ENCODE measurements around the gene RAD51B.
"Not testable (repeated sequence)": the region's sequence is repeated elsewhere in the genome, so short reads cannot be mapped to it uniquely, and the experiment has no call there.

Gene RAD51B

DNA sequence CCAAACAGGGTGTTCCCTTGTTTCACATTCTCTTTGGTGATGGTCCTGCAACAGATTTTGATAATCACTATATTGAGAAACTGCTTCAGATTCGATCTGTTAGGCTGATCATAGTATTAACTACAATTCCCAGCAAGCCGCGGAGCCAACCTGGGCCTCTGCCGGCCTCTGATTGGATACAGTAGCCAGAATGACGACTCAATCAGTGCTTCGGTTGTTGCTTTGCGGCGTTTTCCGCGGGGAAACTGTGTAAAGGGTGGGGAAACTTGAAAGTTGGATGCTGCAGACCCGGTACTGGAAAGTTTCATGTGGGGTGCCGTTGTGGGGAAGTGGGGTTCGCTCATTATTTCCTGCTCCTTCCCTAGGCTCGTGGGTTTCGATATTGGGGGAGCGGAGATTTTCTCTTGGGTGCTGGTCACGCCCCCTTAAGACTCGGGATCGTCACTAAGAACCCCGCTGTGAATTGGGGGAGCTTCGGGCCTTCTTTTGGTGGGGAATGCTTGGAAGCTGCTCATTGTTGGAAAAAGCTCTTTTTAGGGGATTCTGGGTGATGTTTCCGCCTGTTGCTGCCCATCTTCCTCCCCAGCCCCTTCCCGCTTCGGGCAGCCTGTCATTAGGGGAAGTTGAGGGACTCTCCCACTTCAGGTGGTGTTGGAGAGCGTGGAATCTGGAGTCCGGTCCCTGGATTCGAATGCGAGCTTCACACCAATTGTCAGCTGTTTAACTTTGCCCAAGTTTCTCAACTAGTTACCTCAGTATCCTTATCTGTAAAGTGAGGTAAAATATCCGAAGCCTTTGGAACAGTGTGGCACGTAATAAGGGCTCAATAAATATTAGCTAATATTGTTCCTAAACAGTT, at the start of gene RAD51B:
TSS of gene RAD51B (plus strand) at position 217 of the 859 bp plus-strand sequence.
- DNase-seq (ENCODE audit: low spot score) = peak; percentile 91

- DNase-seq (ENCODE audit: low spot score) = no peak
Observed at GRCh38 chr14:67773844-67774377, 45.7 kb upstream of the RAD51B start.

GRCh38 chr14:67776653-67777322, 42.8 kb upstream of the RAD51B start:
- no peak for DNase-seq (ENCODE audit: low spot score)

DNA sequence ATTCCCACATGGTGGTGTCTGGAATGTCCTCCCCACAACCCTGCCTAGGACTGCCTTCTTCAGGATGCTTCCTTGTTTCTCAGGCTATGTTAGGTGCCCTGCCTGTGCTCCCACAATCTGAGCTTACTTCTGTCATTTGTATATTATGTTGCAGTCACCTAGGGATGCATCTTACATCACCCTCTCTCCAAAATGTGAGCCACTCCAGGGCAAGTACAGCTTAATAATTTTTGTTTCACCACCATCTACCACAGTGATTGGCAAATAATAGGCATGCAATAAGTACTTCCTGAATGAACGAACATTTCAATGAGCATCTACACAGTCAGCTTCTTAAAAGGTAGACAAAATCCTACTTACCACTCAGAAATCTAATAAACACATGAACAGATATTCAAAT, 40.8 kb upstream of the RAD51B start:
- no peak for DNase-seq (ENCODE audit: low spot score)

DNA sequence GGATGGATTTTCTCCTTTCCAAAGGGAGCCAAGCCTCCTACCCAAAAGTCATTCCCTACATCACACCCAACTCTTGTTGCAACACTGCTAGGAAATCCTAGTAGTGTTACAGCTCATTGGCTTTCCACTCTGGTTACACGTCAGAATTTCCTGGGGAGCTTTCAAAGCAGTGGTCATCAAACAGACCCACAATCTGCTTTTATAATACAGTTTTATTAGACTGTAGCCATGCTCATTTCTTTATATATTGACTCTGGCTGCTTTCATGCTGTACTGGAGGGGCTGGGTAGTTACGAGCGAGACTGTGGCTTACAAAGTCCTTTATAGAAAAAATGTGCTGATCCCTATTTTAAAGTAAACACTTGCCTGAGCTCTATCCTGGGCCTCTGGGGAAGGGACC, 37.5 kb upstream of the RAD51B start:
- DNase-seq (ENCODE audit: low spot score) = no peak

DNA sequence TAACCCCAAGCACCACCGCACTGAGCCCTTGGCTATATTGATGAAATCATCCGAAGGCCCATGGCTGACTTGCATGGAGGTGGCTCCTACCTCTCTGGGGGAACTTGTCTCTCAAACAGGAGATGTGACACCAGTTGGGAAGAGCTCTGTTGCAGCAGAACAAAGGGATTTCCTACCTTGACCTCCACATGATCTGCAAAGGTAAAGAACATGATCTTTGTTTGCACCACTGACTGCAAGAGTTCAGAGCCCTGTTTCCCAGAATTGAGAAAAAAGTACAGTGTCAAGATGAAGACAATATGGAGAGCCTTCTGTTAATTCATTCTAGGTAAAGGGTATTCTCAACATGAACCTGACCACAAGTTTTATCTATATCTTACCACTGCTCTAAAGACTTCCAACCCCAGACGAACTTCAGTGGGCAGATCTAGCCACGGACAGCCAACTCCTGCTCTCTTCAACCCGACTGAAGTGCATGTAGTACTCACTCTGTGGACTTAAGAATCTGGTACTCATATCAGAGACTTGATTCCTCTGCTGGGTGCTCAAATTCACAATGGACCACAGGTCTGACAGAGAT, 35.2 kb upstream of the RAD51B start:
- no peak for DNase-seq (ENCODE audit: low spot score)

DNA sequence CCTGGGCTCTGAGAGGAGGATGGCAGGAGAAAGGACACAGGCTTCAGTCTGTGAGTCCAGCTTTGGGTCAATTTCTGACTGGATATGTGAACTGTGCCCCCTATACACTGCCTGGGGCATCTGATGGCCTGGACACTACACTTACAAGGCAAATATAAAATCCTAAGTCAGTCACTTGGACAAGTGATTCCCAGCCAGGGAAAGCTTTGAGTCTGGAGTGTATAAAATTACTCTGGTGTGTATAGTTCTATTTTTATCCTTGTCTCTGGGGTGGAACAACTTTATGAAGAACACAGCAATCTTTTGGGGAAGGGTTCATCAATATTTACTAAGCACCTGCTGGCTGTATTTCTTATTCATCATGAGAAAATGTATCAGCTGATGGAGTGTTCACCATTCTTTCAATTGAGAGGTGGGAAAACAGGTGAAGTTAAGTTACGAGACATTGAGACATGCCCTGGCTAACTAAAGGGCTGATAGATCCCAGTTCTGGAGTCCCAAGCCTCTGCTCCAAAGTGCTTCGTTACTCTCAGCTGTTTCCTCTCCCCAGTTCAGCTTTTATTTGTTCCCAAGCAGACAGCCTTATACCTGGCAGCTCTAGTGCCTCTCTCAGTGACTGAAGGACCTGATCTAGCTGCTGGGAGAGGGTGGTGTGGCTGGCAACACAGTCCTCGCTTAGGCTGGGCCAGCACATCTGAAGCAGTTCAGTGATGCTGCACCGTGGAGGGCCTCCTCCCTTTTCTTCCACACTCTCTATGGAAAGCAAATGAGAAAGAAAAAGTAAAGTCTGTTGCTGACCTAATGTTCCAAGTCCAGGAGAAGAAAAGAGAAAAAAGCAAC, 34.1 kb upstream of the RAD51B start:
- no peak for DNase-seq (ENCODE audit: low spot score)

GRCh38 chr14:67787673-67788072, 31.9 kb upstream of the RAD51B start:
- no peak for DNase-seq (ENCODE audit: low spot score)

- DNase-seq (ENCODE audit: low spot score) = no peak
Observed at GRCh38 chr14:67798731-67799130, 20.8 kb upstream of the RAD51B start.

- DNase-seq (ENCODE audit: low spot score) = no peak
Observed at GRCh38 chr14:67800743-67801142, 18.8 kb upstream of the RAD51B start.

DNA sequence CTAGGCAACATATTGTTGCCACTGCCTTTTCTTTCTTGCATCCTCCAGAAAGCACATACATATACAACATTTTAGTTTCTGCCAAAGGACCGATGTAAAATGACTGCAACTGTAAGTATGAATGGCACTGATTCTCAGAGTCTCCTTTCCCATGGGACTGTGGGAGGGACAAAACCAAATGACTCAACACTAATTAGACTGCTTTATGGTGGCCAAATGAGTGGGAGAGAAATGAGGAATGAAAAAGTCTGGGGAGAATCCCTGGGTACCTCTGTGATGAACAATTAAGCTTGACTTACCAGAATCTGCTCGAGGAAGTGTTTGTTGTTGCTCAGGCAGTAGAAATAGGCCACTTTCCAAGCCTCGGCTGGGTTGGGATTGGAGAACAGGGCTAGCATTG, 13.3 kb upstream of the RAD51B start:
- no peak for DNase-seq (ENCODE audit: low spot score)

DNA sequence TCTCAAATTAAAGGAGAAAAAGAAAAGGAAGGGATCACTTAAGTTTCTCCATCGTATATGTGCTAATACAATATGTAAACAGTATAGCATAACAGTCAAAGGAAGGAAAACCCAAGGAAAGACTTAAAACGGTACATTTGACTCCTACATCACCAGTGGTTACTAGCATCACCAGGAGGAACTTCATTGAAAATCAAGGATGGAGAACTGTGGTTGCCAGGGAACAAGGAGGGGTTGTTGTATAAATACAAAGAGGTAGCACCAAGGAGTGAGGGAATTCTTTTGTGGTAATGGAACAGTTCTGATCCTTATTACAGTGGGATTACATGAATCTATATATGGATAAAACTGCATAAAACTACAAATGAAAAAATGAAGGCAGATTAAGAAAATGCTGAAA, 4.8 kb upstream of the RAD51B start:
- no peak for DNase-seq (ENCODE audit: low spot score)

DNA sequence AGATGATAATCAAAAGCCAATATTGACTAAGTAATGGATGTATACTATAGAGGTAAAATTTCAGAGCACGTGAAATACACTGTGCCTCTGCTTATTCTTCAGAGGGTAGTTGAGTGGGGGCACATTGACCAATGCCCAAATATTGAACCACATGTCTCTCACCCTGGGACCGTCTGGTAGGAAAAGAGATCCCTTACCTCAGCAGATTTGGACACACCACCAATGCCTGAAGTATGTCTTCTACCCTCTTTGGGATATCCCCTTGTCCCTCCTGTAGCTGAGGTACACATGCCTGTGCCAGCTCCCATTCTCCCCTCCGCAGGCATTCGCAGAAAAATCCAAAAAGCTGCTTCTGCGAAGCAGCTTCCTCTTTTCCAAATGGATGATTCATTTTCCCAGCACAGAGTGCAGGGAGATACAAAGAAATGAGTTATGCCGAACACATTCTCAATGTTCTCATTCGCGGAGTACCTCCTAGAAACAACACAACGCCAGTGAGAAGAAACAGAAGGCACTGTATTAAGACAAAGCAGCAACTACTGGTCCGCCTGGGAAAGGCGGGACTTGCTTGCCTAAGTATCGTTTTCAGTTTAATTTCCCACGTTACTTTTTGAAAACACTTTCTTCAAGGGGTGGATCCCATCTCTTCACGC, 3.9 kb upstream of the RAD51B start:
- no peak for DNase-seq (ENCODE audit: low spot score)

GRCh38 chr14:67816326-67817002, 3.1 kb upstream of the RAD51B start, which contains the start of gene ZFYVE26:
ZFYVE26 (minus strand) TSS chr14:67816590; CDS start chr14:67815963, 627 bp downstream.
- DNase-seq (ENCODE audit: low spot score) = peak; percentile 90

DNA sequence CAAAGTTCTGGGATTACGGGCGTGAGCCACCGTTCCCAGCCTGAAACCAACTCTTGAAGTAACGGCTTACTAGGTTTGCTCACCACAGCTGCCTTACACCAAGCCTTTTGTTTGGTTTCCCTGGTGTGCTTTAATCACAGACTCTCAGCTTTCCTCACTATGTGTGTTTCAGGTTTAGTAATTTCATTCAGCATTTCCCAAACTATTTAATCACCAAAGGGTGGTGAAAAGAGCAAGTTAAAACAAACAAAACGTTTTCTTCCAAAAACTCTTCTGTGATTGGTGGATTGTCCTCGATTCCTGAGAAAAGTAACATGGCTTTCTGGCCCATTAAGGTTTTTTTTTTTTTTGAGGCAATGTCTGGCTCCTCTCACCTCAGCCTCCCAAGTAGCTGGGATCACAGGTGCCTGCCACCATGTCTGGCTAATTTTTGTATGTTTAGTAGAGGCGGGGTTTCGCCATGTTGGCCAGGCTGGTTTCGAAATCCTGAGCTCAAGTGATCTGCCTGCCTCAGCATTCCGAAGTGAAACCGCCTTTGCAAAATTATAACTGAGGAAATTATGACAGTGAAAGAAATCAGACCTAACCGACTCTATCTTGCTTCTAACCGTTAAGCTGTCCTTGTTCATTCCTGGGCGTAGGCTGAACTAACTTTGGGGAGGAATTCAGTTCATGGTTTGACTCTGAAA, 1.7 kb upstream of the RAD51B start:
- no peak for DNase-seq (ENCODE audit: low spot score)

- DNase-seq (ENCODE audit: low spot score) = not testable (repeated sequence)
Observed at GRCh38 chr14:67818476-67818875, 1.1 kb upstream of the RAD51B start.

DNA sequence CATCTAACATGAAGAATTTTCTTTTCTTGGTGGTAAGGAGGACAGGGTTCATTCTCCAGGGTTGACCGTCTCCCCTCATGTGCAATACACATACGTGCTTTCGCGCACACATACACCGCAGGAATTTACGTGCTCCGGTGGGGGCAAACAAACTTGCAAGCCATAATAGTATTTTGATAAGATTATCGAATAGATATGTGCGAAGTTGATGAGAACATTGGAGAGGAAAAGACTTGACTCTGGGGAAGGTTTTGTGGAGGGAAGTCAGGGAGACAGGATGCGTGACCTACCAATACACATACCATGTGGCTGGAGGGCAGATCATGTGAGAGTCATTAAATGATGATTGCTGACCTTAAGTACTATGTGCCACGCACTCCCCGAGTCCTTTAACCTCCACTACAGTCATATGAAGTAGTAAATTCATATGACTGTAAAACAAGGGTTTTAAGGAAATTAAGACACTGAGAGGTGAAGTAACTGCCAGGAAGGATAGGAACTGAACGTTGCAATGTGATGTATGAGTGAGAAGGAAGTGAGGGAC, 921 bp downstream of the RAD51B start:
- no peak for DNase-seq (ENCODE audit: low spot score)

DNA sequence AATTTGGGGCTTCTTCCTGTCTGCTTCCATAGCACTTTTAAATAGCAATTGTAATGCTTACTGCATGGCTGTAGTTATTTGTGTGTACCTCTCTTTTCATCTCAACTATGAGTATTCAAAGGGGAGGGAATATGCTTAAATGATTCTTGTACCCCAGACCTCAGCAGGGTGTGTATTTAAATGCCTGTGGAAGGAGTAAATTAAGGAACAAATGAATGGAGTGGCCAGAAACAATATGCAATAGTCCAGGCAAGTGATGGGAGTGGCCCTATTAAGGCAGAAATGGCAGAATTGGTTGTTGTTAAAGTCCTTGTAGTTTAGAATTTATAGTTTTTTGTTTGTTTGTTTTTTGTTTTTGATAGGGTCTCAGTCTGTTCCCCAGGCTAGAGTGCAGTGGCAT, 1.5 kb downstream of the RAD51B start:
- no peak for DNase-seq (ENCODE audit: low spot score)

- DNase-seq (ENCODE audit: low spot score) = no peak
Observed at GRCh38 chr14:67831113-67831512, 11.5 kb downstream of the RAD51B start.

GRCh38 chr14:67833403-67833802, 13.8 kb downstream of the RAD51B start:
- DNase-seq (ENCODE audit: low spot score) = no peak
